WI38 (cell line): ENCODE data around the gene C19orf38.
"Not testable (repeated sequence)": the region's sequence is repeated elsewhere in the genome, so short reads cannot be mapped to it uniquely, and the experiment has no call there.

Experiments used
- H3K4me3 ChIP-seq: 2 replicates; pipeline ENCODE4 v1.5.1; 2011; ENCODE audit warnings: low read depth, mild to moderate bottlenecking, control low read depth, low read length
- CTCF ChIP-seq: IDR thresholded peaks from 2 replicates; pipeline ENCODE4 v1.5.1; 2012; ENCODE audit warnings: low read depth, mild to moderate bottlenecking, control low read depth, low read length

The C19orf38 gene

GRCh38 chr19:10866495-10866894 lies 18.3 kb downstream of the C19orf38 start:
- H3K4me3 ChIP-seq, result no peak overlapping the region

DNA sequence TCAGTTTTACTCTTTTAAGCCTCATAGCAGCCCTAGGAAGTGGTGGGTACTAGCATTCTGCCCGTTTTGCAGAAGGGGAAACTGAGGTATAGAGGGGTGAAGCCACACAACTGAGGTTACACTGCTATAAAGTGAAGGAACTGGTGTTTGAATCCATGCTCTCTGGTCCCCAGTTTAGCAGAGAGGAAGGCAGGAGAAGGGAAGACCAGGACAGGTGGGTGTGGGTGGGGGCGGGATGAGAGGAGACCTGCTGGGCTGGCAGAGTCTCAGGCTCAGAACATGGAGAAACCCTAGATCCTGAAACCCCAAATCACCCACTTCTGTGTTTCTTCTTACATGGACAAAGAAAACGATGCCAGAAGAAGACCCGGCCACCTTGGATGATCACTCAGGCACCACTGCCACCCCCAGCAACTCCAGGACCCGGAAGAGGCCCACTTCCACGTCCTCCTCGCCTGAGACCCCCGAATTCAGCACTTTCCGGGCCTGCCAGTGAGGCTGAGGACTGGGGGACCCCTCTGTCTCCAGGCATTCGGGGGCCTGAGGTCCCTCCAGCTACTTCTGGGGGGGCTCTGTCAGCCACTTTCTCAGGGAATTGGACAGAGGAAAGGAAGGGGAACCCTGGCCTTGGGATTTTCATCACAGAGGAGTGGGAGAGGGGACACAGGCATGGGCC lies 20.8 kb downstream of the C19orf38 start:
- no peak for TF ChIP-seq CTCF
- H3K4me3 ChIP-seq, result no peak overlapping the region

More at GRCh38 chr19:10866495-10866894, 18.3 kb downstream of the C19orf38 start:
- TF ChIP-seq CTCF, result no peak

DNA sequence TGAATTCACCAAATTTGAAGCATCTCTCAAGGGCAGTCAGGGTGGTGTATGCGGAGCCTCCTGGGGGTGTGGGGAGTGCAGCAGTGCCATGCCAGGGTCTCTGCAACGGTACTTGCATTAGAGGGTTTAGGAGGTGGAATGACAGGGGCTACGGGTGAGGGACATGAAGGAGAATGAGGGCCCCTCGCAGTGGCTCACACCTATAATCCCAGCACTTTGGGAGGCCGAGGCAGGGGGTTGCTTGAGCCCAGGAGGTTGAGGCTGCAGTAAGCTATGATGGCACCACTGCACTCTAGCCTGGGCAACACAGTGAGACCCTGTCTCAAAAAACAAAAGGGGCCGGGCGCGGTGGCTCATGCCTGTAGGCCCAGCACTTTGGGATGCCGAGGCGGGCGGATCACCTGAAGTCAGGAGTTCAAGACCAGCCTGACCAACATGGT lies 21.7 kb downstream of the C19orf38 start:
- H3K4me3 ChIP-seq, result not testable (repeated sequence)

- no peak for TF ChIP-seq CTCF
- peak overlapping the region; percentile 37 for H3K4me3 ChIP-seq
Measured at GRCh38 chr19:10870501-10870954, 22.3 kb downstream of the C19orf38 start.

DNA sequence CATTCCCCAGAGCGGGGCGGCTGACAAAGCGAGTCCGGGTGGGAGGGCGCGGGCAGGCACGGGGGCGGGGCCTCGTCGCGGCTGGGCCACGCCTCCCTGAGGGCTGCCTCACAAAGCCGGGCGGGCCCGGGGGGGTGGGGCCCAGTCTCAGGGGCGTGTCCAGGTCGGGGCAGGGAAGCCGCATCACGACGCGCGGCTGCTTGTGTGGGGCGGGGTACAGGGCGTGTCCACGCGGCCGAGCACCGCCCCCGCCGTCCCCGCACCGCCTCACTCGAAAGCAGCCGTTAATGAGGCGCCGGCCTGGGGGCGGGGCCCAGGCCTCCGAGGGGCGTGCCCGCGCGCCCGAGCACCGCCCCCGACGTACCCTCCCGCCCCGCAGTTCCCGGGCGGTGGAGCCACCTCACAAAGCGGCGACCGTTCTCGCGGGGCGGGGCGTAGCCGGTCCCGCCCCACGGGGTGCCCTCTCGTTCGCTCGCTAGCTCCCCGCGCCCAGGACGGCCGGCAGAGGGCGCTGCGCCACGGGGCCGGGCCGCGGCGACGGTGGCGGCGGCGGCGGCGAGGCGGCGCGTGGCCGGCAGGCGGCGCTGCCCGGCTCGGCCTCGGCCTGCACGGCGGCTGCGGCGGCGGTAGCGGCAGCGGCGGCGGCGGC lies 22.9 kb downstream of the C19orf38 start, which contains the start of gene CARM1:
Gene CARM1, plus strand, starts transcription at position 599 of the 649 bp plus-strand sequence. CDS start 150 bp downstream, outside the sequence.
- peak; percentile 41 for TF ChIP-seq CTCF
- H3K4me3 ChIP-seq, result peak within 1 kb of the TSS; percentile 77

DNA sequence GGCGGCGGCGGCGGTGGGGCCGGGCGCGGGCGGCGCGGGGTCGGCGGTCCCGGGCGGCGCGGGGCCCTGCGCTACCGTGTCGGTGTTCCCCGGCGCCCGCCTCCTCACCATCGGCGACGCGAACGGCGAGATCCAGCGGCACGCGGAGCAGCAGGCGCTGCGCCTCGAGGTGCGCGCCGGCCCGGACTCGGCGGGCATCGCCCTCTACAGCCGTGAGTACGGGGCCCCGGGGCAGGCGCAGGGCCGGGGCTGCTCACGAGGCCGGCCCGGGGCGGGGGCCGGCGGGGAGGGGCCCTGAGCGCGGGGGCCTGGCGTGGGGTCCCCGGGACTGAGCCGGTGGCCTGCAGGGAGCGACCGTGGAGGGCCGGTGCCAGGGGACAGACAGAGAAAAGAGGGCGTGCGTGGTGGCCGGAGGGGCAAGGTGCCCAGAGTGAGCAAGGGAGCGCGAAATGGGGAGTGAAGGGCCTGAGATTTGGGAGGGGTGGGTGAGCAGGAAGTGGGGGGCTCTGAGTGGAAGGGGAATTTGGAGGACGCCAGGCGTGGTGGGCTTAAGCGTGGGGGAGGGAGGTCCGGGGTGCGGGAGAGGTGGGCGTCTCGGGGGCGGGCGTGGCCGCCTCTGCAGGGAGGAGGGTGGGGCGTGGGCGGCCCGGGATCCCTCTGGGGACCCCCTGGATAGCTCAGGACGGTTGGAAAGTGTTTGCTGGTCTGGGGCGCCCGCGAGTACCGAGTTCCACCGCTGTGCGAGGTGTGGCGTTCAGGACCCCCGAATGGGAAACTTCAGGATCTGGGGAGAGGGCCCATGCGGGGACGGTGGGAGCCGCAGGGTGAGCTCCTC lies 23.7 kb downstream of the C19orf38 start:
- H3K4me3 ChIP-seq, result peak overlapping the region; percentile 77
- TF ChIP-seq CTCF, result no peak

DNA sequence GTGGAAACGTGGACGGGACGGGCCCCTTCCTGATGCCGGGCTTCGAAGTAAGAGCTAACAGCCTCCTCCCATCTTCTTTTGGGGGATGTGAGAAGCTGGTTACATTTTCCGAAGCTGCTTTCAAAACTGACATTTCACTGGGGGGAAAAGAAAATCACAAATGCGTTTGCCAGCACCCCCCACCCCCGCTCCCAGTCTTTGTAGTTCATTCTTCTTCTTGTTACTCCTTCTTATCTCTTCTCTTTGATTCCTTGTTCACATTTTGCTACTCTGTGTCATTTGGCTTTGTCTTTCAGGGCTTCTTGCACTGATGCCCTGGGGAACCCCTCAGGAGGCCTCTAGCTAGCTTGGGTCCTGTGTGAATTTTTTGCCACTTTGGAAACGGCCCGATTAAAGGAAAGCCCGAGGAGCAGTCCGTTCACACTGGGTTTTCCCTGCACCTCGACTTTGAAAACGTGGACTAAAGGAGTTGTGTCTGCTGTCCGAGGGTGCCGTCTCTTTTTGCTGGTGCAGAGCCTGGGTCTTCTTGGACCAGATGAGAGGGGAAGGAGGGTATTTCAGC lies 24.4 kb downstream of the C19orf38 start:
- TF ChIP-seq CTCF, result no peak
- H3K4me3 ChIP-seq, result peak overlapping the region; percentile 77
